SU-DHL-6 (cell line): Measurements from ENCODE around the gene ZC3H12C.

Experiments used
- H2AFZ ChIP-seq: fragments of 200-600 bp; sonication (generic); 2 replicates; pipeline ENCODE4 v1.6.1; 2014; ENCODE audit warnings: low read depth, mild to moderate bottlenecking, moderate library complexity, mixed read lengths, antibody characterized with exemption, low read length; ENCODE audit not compliant: severe bottlenecking
- H3F3A ChIP-seq: fragments of 200-600 bp; shearing (Covaris generic); 2 replicates; pipeline ENCODE4 v1.6.0; 2016; ENCODE audit warnings: antibody characterized with exemption, mild to moderate bottlenecking; ENCODE audit not compliant: insufficient read depth
- H3K27ac ChIP-seq: fragments of 200-600 bp; sonication (generic); 2 replicates; pipeline ENCODE4 v1.5.1; 2016; ENCODE audit warnings: low read depth, mild to moderate bottlenecking, low read length, moderate library complexity, mixed read lengths
- H3K27me3 ChIP-seq: fragments of 200-600 bp; sonication (generic), shearing (Covaris generic); 2 replicates; pipeline ENCODE4 v1.6.0; 2014; ENCODE audit warnings: mild to moderate bottlenecking, low read length
- H3K36me3 ChIP-seq: fragments of 200-600 bp; sonication (generic); 2 replicates; pipeline ENCODE4 v1.6.1; 2014; ENCODE audit warnings: mild to moderate bottlenecking, low read length, mixed read lengths
- H3K4me2 ChIP-seq: fragments of 300-600, 200-600 bp; shearing (Covaris generic), sonication (generic); 2 replicates; pipeline ENCODE4 v1.6.0; 2014; ENCODE audit warnings: low read length, low read depth, mild to moderate bottlenecking; ENCODE audit not compliant: poor library complexity, severe bottlenecking
- H3K4me3 ChIP-seq: fragments of 200-600 bp; sonication (generic); 2 replicates; pipeline ENCODE4 v1.5.1; 2014; ENCODE audit warnings: antibody characterized with exemption, low read length, mild to moderate bottlenecking, mixed read lengths; ENCODE audit not compliant: insufficient read depth, poor library complexity, severe bottlenecking
- H3K79me2 ChIP-seq: fragments of 200-600 bp; sonication (generic); 2 replicates; pipeline ENCODE4 v1.6.1; 2014; ENCODE audit warnings: mild to moderate bottlenecking, low read length, moderate library complexity; ENCODE audit not compliant: insufficient read depth
- H3K9ac ChIP-seq: fragments of 200-600 bp; sonication (generic); 2 replicates; pipeline ENCODE4 v1.7.0; 2014; ENCODE audit warnings: mild to moderate bottlenecking, low read length
- H3K9me2 ChIP-seq: fragments of 200-600 bp; sonication (generic); replicated peaks from 2 replicates; pipeline ENCODE4 v1.6.1; 2014; ENCODE audit warnings: low read length; ENCODE audit not compliant: insufficient read depth
- H3K9me3 ChIP-seq: fragments of 200-600 bp; sonication (generic); 2 replicates; pipeline ENCODE4 v1.6.1; 2014; ENCODE audit warnings: low read length, mixed read lengths; ENCODE audit not compliant: insufficient read depth
- H4K20me1 ChIP-seq: fragments of 200-600 bp; sonication (generic); 2 replicates; pipeline ENCODE4 v1.6.1; 2014; ENCODE audit warnings: low read depth, mild to moderate bottlenecking, antibody characterized with exemption, low read length, moderate library complexity, mixed read lengths
- EZH2phosphoT487 ChIP-seq: fragments of 200-600 bp; sonication (generic), shearing (Covaris generic); conservative IDR thresholded peaks from 2 replicates; pipeline ENCODE4 v1.6.1; 2018; ENCODE audit warnings: mild to moderate bottlenecking, antibody characterized with exemption, low read length, moderate library complexity, mixed read lengths
- TF ChIP-seq, protein P1 (sequence below): fragments of 200-600 bp; sonication (generic); IDR thresholded peaks from one replicate; pipeline ENCODE4 v1.5.1; 2017; ENCODE audit warnings: antibody characterized with exemption, mild to moderate bottlenecking, low read length, moderate library complexity; ENCODE audit not compliant: insufficient read depth, poor library complexity, severe bottlenecking

Gene ZC3H12C

GRCh38 chr11:110131386-110132123 is 38.4 kb downstream of the ZC3H12C start:
- no peak overlapping the region for H2AFZ ChIP-seq
- H3K27ac ChIP-seq: no peak overlapping the region
- no peak overlapping the region for H3K4me3 ChIP-seq
- H4K20me1 ChIP-seq: no peaks in the 10 kb centered on the region
- no peak overlapping the region for H3K9ac ChIP-seq
- H3K27me3 ChIP-seq: no peaks in the 10 kb centered on the region
- H3K79me2 ChIP-seq: no peaks in the 10 kb centered on the region
- no peaks in the 10 kb centered on the region for H3K9me3 ChIP-seq
- H3F3A ChIP-seq: no peaks in the 10 kb centered on the region
- no peaks in the 10 kb centered on the region for H3K36me3 ChIP-seq
- no peaks in the 10 kb centered on the region for H3K9me2 ChIP-seq
- no peak overlapping the region for H3K4me2 ChIP-seq
- TF ChIP-seq EZH2phosphoT487: no peak
- TF ChIP-seq, protein P1, sequence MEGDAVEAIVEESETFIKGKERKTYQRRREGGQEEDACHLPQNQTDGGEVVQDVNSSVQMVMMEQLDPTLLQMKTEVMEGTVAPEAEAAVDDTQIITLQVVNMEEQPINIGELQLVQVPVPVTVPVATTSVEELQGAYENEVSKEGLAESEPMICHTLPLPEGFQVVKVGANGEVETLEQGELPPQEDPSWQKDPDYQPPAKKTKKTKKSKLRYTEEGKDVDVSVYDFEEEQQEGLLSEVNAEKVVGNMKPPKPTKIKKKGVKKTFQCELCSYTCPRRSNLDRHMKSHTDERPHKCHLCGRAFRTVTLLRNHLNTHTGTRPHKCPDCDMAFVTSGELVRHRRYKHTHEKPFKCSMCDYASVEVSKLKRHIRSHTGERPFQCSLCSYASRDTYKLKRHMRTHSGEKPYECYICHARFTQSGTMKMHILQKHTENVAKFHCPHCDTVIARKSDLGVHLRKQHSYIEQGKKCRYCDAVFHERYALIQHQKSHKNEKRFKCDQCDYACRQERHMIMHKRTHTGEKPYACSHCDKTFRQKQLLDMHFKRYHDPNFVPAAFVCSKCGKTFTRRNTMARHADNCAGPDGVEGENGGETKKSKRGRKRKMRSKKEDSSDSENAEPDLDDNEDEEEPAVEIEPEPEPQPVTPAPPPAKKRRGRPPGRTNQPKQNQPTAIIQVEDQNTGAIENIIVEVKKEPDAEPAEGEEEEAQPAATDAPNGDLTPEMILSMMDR: no peak

GRCh38 chr11:110133160-110133559 is 40.0 kb downstream of the ZC3H12C start:
- Histone ChIP-seq H3K79me2 (no peaks in the 10 kb centered on the region), H3K9me3 (no peaks in the 10 kb centered on the region), H3K27me3 (no peaks in the 10 kb centered on the region), H3K27ac (no peak overlapping the region), H4K20me1 (no peaks in the 10 kb centered on the region), H3K9ac (no peak overlapping the region), H3K4me3 (no peak overlapping the region), H3K9me2 (no peaks in the 10 kb centered on the region), H2AFZ (no peak overlapping the region), H3K36me3 (no peaks in the 10 kb centered on the region), H3F3A (no peaks in the 10 kb centered on the region), H3K4me2 (no peak overlapping the region)
- no peak for TF ChIP-seq EZH2phosphoT487
- TF ChIP-seq, protein P1: no peak

DNA sequence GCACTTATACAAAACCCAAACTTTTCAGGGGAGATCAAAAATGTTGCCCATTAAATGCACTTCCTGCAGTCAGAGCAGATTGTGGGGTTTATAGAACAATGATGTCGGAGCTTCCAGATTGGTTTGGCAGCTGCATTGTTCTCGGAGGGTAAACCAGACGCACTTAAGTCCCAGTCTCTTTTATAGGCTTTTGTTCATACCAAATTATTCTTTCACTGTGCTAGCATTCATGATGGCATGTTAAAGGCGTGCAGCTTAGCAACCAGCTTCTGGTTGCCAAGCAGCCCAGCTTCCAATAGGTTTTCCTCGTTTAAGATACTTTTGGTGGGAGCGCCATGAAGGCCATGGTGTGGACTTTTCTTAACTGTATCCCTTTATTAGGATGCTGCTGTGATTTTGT is 40.9 kb downstream of the ZC3H12C start:
- H4K20me1 ChIP-seq: no peaks in the 10 kb centered on the region
- no peaks in the 10 kb centered on the region for H3K9me2 ChIP-seq
- TF ChIP-seq EZH2phosphoT487: no peak
- TF ChIP-seq, protein P1: no peak
- H3K36me3 ChIP-seq: no peaks in the 10 kb centered on the region
- H3K79me2 ChIP-seq: no peaks in the 10 kb centered on the region
- no peak overlapping the region for H2AFZ ChIP-seq
- H3K4me2 ChIP-seq: no peak overlapping the region
- no peaks in the 10 kb centered on the region for H3F3A ChIP-seq
- H3K9me3 ChIP-seq: no peaks in the 10 kb centered on the region
- H3K9ac ChIP-seq: no peak overlapping the region
- H3K4me3 ChIP-seq: no peak overlapping the region
- H3K27ac ChIP-seq: no peak overlapping the region
- no peaks in the 10 kb centered on the region for H3K27me3 ChIP-seq
